Renal cortical epithelial cell (primary cell): Measurements from ENCODE around the gene SETDB2. TPM values are rescaled to one million over a fixed set of nuclear protein-coding genes. Genes with fewer than 3 reads are reported as not detected.

Source experiments
- DNase-seq: peaks from one replicate; pipeline ENCODE4 v3.0.0-alpha.2; 2011; ENCODE audit warnings: low read depth
- total RNA-seq: library from RNA; depleted of rRNA; stranded (reverse); fragments of >200 nt; gene quantifications from 2 replicates; pipeline ENCODE4 v1.2.3, GENCODE V29; 2014

SETDB2 gene
- total RNA-seq, 1 donor from 2014 or later, result 12.0 TPM

DNA sequence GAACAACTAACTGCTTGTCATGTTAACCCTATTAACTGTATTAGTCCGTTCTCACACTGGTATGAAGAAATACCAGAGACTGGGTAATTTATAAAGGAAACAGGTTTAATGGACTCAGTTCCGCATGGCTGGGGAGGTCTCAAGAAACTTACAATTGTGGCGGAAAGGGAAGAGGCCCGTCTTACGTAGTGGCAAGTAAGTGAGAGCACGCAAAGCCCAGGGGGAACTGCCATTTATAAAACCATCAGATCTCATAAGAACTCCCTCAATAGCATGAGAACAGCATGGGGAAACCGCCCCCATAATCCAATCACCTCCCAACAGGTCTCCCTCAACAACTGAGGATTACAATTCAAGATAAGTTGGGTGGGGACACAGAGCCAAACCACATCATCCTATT, 86.4 kb downstream of the SETDB2 start:
- peak; percentile 31 for DNase-seq

DNA sequence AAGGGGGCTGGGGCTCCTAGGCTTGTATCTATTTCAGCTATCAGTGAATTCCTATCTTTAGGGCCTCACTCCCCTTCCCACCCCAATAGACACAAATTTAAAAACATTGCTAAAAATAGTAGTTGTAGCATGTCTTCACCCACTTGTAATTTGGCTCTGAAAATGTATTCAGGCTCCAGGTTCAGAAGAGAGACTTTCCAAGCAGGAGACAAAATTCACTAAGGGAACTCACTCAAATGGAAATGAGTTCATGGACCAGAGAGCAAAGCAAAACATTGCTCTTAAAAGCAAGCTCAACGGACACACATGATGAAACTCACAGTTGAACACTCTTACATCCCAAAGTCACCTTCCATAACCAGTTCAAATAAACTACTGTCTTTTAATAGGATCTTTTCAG, 88.5 kb downstream of the SETDB2 start:
- peak; percentile 49 for DNase-seq

DNA sequence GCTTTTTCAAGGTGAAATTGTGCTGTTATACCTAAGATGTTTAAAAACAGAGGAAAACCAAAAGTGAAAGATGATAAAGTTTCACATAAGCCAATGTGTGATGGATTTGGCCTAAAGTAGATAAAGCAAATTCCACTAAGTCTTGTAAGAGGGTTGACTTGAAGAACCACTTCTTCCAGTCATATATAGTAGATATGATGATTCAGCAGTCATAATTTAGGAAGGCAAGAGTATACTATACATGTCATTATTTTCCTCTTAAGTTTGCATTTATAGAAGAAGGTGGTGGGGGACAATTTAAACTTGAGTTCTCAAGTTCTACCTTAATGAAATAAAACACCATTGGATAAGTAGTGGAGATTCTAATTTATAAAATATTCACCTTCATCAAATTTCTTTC, 88.9 kb downstream of the SETDB2 start:
- DNase-seq, result no peak

DNA sequence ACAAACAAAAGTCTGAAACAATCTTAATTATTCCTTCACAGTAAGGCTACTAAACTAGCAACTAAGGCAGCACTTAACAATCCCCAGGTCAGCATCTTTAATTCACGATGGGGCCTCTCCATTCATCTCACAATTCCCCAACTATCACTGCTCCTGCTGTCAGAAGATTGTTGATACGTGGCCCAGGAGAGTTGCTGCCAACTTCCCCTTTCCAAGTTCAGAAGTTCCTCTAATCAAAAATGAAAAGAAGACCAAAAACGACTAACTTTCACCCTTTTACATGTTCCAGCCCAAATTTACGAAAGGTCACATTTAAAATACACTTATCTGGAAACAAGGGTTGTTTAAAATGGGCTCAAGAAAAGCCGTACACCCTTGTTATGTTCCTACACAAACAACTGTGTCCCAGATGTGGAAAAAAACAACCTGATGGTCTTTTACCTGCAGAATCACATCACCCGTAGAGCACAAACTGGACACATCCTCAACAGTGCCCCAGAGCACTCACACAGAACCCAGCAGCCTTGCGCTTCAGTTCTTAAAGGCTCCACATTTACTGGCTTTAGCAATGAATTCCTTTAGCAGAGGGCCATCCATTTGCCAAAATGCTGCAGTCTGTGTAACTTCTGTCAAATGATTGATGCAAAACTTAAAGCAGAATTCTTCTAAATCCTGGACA, 89.7 kb downstream of the SETDB2 start:
- no peak for DNase-seq

DNA sequence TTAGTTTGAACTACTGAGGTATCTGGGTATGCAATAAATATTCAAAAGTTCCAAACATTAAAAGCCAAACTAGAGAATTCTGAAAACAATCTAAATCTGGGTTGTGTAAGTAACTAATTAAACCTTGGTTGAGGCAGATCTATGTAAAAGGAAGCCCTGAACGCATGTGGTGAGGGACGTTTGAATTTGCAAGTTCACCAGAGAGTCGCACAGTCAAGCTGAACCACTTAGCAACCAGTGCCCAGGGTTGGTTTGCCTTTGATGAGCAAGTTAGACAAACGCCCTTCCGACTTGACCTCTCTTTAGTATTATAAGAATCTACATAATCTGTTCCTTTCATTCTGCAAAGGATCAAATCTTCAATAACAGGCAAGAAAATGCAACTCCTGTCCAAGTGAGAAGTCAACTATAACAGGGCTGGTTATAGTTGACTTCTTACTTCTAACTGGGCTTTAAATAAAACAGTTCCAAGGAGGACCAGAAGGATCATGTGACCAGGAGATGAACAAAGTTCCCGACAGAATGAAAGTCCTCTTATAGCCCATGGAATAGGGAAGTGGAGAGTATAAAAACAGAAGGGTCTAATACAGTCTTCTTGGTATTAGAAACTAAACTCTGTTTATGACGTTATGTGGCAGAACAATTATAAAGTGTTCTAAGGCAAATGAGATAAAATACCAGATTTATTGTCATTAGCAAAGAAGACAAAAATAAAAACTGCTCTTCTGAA, 92.2 kb downstream of the SETDB2 start:
- no peak for DNase-seq

DNA sequence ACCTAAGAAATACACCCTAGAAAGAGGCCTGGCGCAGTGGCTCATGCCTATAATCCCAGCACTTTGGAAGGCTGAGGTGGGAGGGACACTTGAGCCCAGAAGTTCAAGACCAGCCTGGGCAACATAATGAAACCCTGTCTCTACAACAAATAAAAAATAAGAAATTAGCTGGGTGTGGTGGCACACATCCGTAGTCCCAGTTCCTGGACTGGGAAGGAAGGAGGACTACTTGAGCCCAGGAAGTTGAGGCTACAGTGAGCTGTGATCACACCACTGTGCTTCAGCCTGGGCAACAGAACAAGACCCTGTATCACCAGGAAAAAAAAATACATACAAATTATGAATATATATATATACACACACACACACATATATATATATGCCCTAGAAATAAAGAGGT, 94.3 kb downstream of the SETDB2 start:
- no peak for DNase-seq

DNA sequence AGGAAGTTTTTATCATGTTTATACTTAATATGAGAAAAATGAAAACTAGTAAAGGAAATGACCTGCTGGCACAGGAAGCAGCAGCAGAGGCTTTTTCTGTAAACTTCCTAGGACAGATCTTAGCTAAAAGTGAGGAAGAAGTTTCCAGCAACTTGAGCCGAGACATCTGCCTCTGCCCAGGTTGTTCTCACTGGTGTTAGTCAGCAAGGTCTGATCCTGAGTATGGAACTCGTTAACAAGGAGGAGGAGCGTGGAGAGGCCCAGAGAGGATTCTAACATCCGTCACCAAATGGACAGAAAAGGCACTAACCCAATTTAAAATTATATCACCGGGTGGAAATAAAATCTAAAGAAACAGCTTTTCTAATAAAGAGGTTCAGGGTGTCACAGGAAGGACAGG, 95.2 kb downstream of the SETDB2 start:
- no peak for DNase-seq

DNA sequence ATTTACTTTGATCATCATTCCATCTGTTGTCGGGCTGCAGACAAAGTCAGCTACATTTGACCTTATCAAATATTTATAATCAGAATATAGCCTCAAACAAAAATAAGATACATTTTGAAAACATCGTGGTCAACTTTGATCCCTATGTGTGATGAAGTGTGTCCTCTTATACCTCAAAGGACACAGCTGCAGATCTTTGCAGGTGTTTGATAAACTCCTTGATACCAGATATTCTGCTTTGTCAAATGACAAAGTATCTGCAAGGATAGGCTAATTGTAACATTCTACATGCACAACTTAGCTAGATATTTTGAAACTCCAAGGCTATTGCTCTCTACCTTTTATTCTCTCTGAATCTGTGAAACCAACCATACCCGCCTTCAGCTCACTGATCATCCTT, 95.7 kb downstream of the SETDB2 start:
- DNase-seq, result no peak

DNA sequence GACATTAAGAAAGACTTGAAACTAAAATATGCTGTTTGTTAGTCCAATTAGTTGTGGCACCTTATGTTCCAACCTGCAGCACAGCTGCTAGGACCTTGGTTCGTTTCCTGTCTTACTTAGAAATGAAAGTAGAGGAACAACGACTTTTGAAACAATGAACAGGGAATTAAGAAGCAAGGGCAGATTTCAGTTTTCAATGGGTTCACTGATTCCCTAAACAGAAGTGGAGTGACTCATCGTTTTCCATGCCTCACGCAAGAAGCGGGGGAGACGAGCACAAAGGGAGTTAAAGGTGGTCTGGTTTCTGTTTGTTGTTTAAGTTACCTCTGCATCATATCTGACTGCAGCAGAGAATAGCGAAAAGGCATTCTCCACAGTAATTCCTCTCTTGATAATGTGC, 96.5 kb downstream of the SETDB2 start:
- peak; percentile 74 for DNase-seq

DNA sequence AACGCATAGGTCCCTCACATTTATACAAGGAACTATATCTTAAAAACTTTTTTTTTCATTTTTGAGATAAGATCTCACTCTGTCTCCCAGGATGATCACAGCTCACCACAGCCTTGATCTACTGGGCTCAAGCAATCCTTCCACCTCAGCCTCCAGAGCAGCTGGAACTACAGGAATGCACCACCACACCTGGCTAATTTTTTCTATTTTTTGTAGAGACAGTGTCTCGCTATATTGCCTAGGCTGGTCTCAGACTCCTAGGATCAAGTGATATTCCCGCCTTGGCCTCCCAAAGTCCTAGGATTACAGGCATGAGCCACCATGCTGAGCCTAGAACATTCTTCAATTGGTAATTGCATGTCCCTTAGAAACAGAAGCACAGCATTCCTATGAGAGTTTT, 99.6 kb downstream of the SETDB2 start:
- DNase-seq, result no peak

Other genes with a start within 250 kb of the SETDB2 start
- gene MLNR, start 223.9 kb upstream of the SETDB2 start, total RNA-seq, result not detected in 2 replicates
- 5.2 and 7.5 TPM in 2 replicates for gene CDADC1, start 196.3 kb upstream of the SETDB2 start, total RNA-seq
- 10.2 and 12.2 TPM in 2 replicates for gene CAB39L, start 210 bp upstream of the SETDB2 start, total RNA-seq
- gene PHF11, start 51.7 kb downstream of the SETDB2 start, total RNA-seq, result 24.3 and 25.3 TPM in 2 replicates
- 17.2 and 21.1 TPM in 2 replicates for gene RCBTB1, start 141.3 kb downstream of the SETDB2 start, total RNA-seq
- gene ARL11, start 184.2 kb downstream of the SETDB2 start, total RNA-seq, result under 0.01 TPM in 1 of 2 replicates, not detected in the other
- 55.4 and 67.2 TPM in 2 replicates for gene EBPL, start 247.2 kb downstream of the SETDB2 start, total RNA-seq